Epithelial cell of esophagus (primary cell): Measurements from ENCODE around the gene SNAP25.

Source experiments
- DNase-seq: peaks from one replicate; pipeline ENCODE4 v3.0.0; 2010; ENCODE audit warnings: low read depth
- H3K4me3 ChIP-seq: 2 replicates; pipeline ENCODE4 v1.5.1; 2011; ENCODE audit warnings: mild to moderate bottlenecking, low read length, control low read depth
- TF ChIP-seq, protein P1 (sequence below): IDR thresholded peaks from 2 replicates; pipeline ENCODE4 v1.5.1; 2011; ENCODE audit warnings: low read depth, mild to moderate bottlenecking, low read length, control low read depth, inconsistent platforms; ENCODE audit not compliant: insufficient read depth; ENCODE audit errors: missing control alignments

The SNAP25 gene

DNA sequence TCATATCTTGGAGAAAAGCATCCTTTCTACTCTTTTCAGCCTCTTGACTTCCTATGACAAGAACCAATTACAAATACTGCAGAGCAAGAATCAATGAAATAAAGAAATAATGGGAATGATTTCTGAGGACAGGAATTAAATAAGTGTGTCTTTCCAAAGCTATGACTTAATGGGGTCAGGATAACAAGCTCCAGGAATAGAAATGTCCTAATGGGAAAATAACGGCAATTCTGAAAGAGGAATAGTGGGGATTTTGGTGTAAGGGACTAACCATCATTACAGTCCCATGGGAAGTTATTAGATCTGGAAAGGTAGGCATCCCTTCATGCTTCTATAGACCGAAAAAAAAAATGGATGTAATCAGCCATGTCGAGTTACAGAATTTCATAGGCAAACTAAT lies 28.2 kb upstream of the SNAP25 start:
- no peak overlapping the region for H3K4me3 ChIP-seq
- TF ChIP-seq, protein P1, sequence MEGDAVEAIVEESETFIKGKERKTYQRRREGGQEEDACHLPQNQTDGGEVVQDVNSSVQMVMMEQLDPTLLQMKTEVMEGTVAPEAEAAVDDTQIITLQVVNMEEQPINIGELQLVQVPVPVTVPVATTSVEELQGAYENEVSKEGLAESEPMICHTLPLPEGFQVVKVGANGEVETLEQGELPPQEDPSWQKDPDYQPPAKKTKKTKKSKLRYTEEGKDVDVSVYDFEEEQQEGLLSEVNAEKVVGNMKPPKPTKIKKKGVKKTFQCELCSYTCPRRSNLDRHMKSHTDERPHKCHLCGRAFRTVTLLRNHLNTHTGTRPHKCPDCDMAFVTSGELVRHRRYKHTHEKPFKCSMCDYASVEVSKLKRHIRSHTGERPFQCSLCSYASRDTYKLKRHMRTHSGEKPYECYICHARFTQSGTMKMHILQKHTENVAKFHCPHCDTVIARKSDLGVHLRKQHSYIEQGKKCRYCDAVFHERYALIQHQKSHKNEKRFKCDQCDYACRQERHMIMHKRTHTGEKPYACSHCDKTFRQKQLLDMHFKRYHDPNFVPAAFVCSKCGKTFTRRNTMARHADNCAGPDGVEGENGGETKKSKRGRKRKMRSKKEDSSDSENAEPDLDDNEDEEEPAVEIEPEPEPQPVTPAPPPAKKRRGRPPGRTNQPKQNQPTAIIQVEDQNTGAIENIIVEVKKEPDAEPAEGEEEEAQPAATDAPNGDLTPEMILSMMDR, result no peak

GRCh38 chr20:10192171-10192570 lies 26.5 kb upstream of the SNAP25 start:
- no peak overlapping the region for H3K4me3 ChIP-seq
- TF ChIP-seq, protein P1, result no peak
- DNase-seq, result no peak

More for the DNA sequence above, 28.2 kb upstream of the SNAP25 start:
- DNase-seq, result no peak

GRCh38 chr20:10194166-10194565 lies 24.5 kb upstream of the SNAP25 start:
- H3K4me3 ChIP-seq, result no peak overlapping the region
- TF ChIP-seq, protein P1, result no peak
- DNase-seq, result no peak

DNA sequence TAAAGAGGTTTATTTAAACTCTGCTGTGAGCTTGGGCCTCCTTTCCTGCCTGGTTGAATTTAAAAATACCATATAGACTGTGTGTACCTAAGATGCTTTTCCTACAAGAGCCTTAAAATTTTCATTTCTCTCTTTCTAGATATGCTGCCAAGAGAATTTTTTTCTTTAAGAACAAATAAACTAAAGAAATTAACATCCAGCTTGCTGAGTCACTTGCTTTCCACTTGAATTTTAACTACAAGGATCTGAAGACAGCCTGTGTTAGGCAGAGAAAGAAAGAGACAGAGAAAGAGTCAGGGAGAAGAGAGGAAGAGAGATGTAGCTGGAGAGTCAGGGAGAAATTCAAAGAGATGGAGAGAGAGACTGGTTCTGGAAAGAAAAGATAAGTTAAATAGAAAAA lies 18.3 kb upstream of the SNAP25 start:
- no peak for DNase-seq
- TF ChIP-seq, protein P1, result no peak
- H3K4me3 ChIP-seq, result no peak overlapping the region

GRCh38 chr20:10201321-10201870 lies 17.2 kb upstream of the SNAP25 start:
- TF ChIP-seq, protein P1, result no peak
- H3K4me3 ChIP-seq, result no peak overlapping the region
- no peak for DNase-seq

- H3K4me3 ChIP-seq, result no peak overlapping the region
- no peak for DNase-seq
- TF ChIP-seq, protein P1, result no peak
Measured at GRCh38 chr20:10209091-10209490, 9.5 kb upstream of the SNAP25 start.

DNA sequence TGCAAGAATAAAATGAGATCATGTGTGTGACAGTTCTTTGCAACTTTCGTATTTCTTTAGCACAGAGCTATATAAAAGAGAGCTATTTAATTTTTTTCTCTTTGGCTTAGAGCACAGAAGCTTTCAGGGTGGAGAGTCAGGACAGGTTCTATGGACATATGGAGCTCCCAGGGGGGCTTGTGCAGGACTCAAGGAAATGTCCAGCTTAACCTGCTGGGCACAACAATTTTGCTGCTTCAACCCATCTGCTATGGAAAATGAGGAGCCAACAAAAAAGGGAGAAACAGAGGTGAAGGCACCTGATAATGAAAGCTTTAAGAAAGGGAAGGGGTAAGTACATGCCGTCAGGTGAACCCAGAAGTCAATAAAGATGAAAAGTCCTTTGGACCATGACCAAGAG lies 5.1 kb upstream of the SNAP25 start:
- no peak for DNase-seq
- TF ChIP-seq, protein P1, result no peak
- no peak overlapping the region for H3K4me3 ChIP-seq
